Lower leg skin (tissue), 4 donors: ENCODE results near the gene PKDREJ. TPM values are rescaled to one million over a fixed set of nuclear protein-coding genes. Genes with fewer than 3 reads are reported as not detected.

Source experiments
- DNase-seq, 2 donors: peaks; one replicate each; pipeline ENCODE4 v3.0.0-alpha.2; 2019; ENCODE audit warnings: low spot score in 2 of 2
- H3K4me3 ChIP-seq: fragments of 200-600 bp; sonication (generic); 2 replicates; pipeline ENCODE4 v1.5.1; 2017; ENCODE audit warnings: mild to moderate bottlenecking, low read depth; ENCODE audit not compliant: poor library complexity, severe bottlenecking
- POLR2A ChIP-seq, 2 donors: fragments of 450-650 bp; IDR thresholded peaks; one replicate each; pipeline ENCODE4 v1.6.1; 2016 to 2017; ENCODE audit warnings: antibody characterized with exemption in 2 of 2, mild to moderate bottlenecking in 1 of 2, moderate library complexity in 1 of 2
- WGBS, 2 donors: methylation state at CpG; one replicate each; pipeline ENCODE4 v1.1.5; 2018; 5-methylcytosine and 5-hydroxymethylcytosine counted together
- intact Hi-C: fragments of 100-400 bp; cut with DNase I; formaldehyde crosslinking; loops from one replicate; pipeline ENCODE4 v1.15.0; 2023; ENCODE audit warnings: low total_unique reads
- total RNA-seq, 4 donors: library from RNA; depleted of rRNA; stranded (reverse); fragments of >200 nt; gene quantifications; one replicate each; pipeline ENCODE4 v1.1.0, GENCODE V29; 2016
- TF ChIP-seq, protein P1 (sequence below), 3 donors: fragments of 450-650 bp; IDR thresholded peaks; one replicate each; pipeline ENCODE4 v1.5.1; 2016; ENCODE audit warnings: antibody characterized with exemption in 3 of 3, mild to moderate bottlenecking in 3 of 3, moderate library complexity in 2 of 3

Gene PKDREJ
- total RNA-seq, 4 donors from 2014 or later = 0.15 to 0.23 (median 0.23) TPM; not detected in 1

DNA sequence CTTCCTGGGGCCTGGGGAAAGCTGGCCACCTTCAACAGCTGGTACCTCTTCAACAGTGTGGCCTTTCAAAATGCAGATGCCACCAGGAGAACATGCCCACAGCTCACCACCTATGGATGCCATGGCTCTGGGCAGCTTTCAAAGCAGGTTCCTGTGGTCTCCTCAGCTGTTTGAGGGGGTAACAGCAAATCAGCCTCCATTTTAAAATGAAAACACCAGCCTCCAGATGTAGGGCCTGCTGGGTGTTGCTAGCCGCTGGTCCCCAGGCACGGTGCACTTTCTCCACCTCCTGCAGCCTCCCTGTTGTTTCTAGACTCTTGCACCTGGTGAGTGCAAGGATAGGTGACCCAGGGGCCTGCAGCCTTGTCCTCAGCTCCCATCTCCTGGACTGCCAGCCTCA lies 23.1 kb downstream of the PKDREJ start:
- no peak for TF ChIP-seq POLR2A (IDR thresholded peaks at IDR 0.05)
- TF ChIP-seq, protein P1, sequence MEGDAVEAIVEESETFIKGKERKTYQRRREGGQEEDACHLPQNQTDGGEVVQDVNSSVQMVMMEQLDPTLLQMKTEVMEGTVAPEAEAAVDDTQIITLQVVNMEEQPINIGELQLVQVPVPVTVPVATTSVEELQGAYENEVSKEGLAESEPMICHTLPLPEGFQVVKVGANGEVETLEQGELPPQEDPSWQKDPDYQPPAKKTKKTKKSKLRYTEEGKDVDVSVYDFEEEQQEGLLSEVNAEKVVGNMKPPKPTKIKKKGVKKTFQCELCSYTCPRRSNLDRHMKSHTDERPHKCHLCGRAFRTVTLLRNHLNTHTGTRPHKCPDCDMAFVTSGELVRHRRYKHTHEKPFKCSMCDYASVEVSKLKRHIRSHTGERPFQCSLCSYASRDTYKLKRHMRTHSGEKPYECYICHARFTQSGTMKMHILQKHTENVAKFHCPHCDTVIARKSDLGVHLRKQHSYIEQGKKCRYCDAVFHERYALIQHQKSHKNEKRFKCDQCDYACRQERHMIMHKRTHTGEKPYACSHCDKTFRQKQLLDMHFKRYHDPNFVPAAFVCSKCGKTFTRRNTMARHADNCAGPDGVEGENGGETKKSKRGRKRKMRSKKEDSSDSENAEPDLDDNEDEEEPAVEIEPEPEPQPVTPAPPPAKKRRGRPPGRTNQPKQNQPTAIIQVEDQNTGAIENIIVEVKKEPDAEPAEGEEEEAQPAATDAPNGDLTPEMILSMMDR (IDR thresholded peaks at IDR 0.05) = no peak
- 96 to 100% methylated on average over 2 of the region's 2 CpGs for WGBS, 2 donors
- no peak overlapping the region for H3K4me3 ChIP-seq
- intact Hi-C loops = no loop called here
- DNase-seq = no peak

DNA sequence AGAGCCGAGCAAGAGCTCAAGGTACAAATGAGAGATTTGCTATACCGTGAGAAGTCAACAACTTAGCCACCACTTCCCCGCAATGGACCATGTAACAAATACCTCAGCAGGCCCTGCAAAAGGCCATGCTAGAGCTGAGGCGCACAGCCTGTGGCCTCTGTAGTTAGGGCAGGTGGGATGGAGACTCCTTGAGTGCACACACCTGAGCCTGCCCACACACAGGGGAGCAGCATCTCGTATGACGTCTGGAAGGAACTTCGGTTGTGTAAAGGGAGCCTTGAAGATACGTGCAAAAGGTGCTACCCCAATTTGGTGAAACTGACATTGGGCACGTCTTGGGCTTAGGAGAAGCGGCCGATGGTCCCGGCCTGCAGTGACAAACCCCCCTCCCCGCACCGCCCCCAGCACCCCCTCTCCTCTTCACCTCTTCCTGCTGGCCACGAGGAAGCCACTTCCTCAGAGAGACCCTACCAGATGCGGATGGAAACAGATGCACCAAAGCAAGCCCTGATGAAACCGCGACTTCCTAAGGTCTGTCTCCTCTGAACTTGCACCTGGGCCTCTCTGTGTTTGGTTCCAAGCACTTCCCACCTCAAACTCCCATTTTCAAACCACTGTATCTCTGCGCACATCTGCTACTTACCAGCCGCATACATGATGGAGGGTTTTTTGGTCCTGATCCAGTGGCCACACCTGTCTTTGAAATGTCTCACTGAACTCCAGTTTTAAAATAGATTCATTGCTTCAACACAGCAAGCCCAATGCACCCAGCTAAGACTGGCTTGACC lies 23.7 kb downstream of the PKDREJ start:
- WGBS, 2 donors = 85% methylated on average over 20 of the region's 20 CpGs
- no peak for DNase-seq
- intact Hi-C loops = no loop called here
- no peak overlapping the region for H3K4me3 ChIP-seq
- TF ChIP-seq, protein P1 (IDR thresholded peaks at IDR 0.05) = no peak
- TF ChIP-seq POLR2A (IDR thresholded peaks at IDR 0.05) = no peak

DNA sequence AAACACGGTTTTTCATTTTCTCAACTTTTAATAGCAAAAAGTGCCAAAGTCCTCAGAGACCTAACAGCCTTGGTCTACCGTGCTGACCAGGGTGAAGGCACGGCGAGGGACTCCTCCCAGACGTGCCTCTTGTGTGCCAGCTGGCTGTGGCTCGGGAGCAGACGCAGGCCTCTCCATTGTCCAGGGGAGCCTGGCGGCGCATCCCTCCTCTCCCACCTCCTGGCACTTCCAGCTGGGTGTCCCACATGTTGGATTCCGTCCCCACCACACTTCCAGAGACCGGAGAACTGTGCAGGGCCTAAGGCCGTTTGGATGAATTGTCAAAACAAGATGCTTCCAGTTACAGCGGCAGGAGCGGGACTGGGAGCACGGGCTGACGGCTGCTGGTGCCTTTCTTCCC lies 24.6 kb downstream of the PKDREJ start:
- intact Hi-C loops = no loop called here
- TF ChIP-seq POLR2A (IDR thresholded peaks at IDR 0.05) = no peak
- TF ChIP-seq, protein P1 (IDR thresholded peaks at IDR 0.05) = no peak
- 82 to 83% methylated on average over 16 of the region's 16 CpGs for WGBS, 2 donors
- DNase-seq = no peak
- H3K4me3 ChIP-seq = no peak overlapping the region

DNA sequence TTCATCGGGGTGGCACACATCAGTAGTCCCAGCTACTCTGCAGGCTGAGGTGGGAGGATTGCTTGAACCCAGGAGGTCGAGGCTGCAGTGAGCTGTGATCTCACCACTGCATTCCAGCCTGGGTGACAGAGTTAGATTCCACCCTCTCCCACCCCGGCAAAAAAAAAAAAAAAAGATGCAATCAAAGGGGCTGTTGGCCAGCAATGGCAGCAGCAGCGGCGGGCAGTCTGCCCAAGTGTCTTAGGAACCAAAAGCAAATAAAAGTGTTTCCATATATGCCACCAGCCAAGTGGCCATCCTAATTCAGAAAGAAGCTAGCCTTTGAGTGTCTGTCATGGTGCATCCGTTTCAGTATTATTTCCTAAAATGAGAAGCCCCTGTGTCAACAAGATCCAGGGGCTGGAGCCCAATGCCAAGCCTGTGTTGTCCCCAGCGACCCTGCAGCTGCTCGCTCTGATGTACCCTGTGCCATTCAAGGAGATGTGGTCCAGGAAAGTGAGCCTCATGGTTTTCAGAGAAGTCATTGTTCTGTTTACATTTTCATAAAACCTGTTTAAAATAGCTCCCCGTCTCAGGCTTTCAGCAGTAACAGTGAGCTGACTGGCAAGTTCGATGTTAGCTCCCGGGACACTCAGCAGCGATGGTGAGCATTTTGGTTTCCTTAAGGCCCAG lies 25.6 kb downstream of the PKDREJ start:
- intact Hi-C loops = no loop called here
- no peak for TF ChIP-seq POLR2A (IDR thresholded peaks at IDR 0.05)
- TF ChIP-seq, protein P1 (IDR thresholded peaks at IDR 0.05) = no peak
- WGBS, 2 donors = 86 to 91% methylated on average over 12 of the region's 12 CpGs
- no peak for DNase-seq
- H3K4me3 ChIP-seq = no peak overlapping the region

DNA sequence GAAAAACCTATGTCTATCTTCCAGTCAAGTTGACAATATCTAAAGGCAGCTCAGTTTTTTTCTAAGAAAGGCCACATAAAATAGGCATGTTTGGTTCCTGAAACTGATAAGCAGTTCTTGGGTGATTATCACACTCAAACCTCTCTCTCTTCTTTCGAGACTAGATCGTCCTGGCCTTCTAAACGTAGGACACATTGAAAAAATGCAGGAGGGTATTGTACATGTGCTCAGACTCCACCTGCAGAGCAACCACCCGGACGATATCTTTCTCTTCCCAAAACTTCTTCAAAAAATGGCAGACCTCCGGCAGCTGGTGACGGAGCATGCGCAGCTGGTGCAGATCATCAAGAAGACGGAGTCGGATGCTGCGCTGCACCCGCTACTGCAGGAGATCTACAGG lies 28.2 kb downstream of the PKDREJ start:
- intact Hi-C loops = no loop called here
- no peak overlapping the region for H3K4me3 ChIP-seq
- TF ChIP-seq POLR2A (IDR thresholded peaks at IDR 0.05) = no peak
- TF ChIP-seq, protein P1 (IDR thresholded peaks at IDR 0.05) = no peak
- WGBS, 2 donors = 91 to 96% methylated on average over 12 of the region's 12 CpGs
- no peak for DNase-seq
